Karpas-422 (cell line): ENCODE results near the gene GALNT2. TPM values are rescaled to one million over a fixed set of nuclear protein-coding genes. Genes with fewer than 3 reads are reported as not detected.

Experiments
- DNase-seq: peaks from one replicate; pipeline ENCODE4 v3.0.0-alpha.2; 2015
- H2AFZ ChIP-seq: fragments of 200-600 bp; sonication (generic); 2 replicates; pipeline ENCODE4 v1.6.1; 2014; ENCODE audit warnings: antibody characterized with exemption, low read length, mixed read lengths
- H3K27ac ChIP-seq: fragments of 200-600 bp; sonication (generic); 2 replicates; pipeline ENCODE4 v1.5.1; 2014; ENCODE audit warnings: mild to moderate bottlenecking, low read length, moderate library complexity
- H3K27me3 ChIP-seq: fragments of 200-600 bp; sonication (generic); 2 replicates; pipeline ENCODE4 v1.6.1; 2014; ENCODE audit warnings: low read length, mixed read lengths
- H3K36me3 ChIP-seq: fragments of 200-600 bp; sonication (generic); 2 replicates; pipeline ENCODE4 v1.6.1; 2014; ENCODE audit warnings: low read length, mixed read lengths; ENCODE audit not compliant: insufficient read depth
- H3K4me1 ChIP-seq: fragments of 200-600 bp; sonication (generic); 2 replicates; pipeline ENCODE4 v1.6.1; 2014; ENCODE audit warnings: mild to moderate bottlenecking, low read length, mixed read lengths
- H3K4me2 ChIP-seq: fragments of 200-600 bp; sonication (generic); 2 replicates; pipeline ENCODE4 v1.6.1; 2014; ENCODE audit warnings: low read length, low read depth, mild to moderate bottlenecking; ENCODE audit not compliant: poor library complexity, severe bottlenecking
- H3K4me3 ChIP-seq: fragments of 200-600 bp; sonication (generic); 2 replicates; pipeline ENCODE4 v1.5.1; 2014; ENCODE audit warnings: mild to moderate bottlenecking, antibody characterized with exemption, low read length, mixed read lengths
- H3K79me2 ChIP-seq: fragments of 200-600 bp; sonication (generic); 2 replicates; pipeline ENCODE4 v1.6.1; 2014; ENCODE audit warnings: mild to moderate bottlenecking, low read length, mixed read lengths
- H3K9ac ChIP-seq: fragments of 200-600 bp; sonication (generic); 2 replicates; pipeline ENCODE4 v1.6.0; 2014; ENCODE audit warnings: low read length
- H3K9me2 ChIP-seq: fragments of 200-600 bp; sonication (generic), shearing (Covaris generic); replicated peaks from 2 replicates; pipeline ENCODE4 v1.6.0; 2014; ENCODE audit warnings: mild to moderate bottlenecking, low read length, moderate library complexity; ENCODE audit not compliant: insufficient read depth
- H3K9me3 ChIP-seq: fragments of 300-700, 200-600 bp; sonication (generic); 2 replicates; pipeline ENCODE4 v1.6.1; 2014; ENCODE audit warnings: low read length, mixed read lengths
- H4K20me1 ChIP-seq: fragments of 200-600 bp; sonication (generic); 2 replicates; pipeline ENCODE4 v1.6.1; 2014; ENCODE audit warnings: mild to moderate bottlenecking, antibody characterized with exemption, low read length, low read depth; ENCODE audit not compliant: insufficient read depth
- total RNA-seq: library from RNA; depleted of rRNA; stranded (reverse); fragments of >200 nt; shearing (Covaris generic); gene quantifications from 2 replicates; pipeline ENCODE4 v1.2.3, GENCODE V29; 2014; ENCODE audit warnings: low replicate concordance

The GALNT2 gene
- total RNA-seq, 1 experiment from 2014 or later, result 2.7 TPM

GRCh38 chr1:230299191-230300006, 232.4 kb downstream of the GALNT2 start:
- no peaks in the 10 kb centered on the region for H3K27me3 ChIP-seq
- H3K4me2 ChIP-seq, result no peak overlapping the region
- no peaks in the 10 kb centered on the region for H3K9me2 ChIP-seq
- H3K4me3 ChIP-seq, result no peak overlapping the region
- no peaks in the 10 kb centered on the region for H3K36me3 ChIP-seq
- H4K20me1 ChIP-seq, result no peaks in the 10 kb centered on the region
- H3K4me1 ChIP-seq, result no peaks in the 10 kb centered on the region
- no peak overlapping the region for H3K9ac ChIP-seq
- H3K27ac ChIP-seq, result no peak overlapping the region
- H2AFZ ChIP-seq, result no peak overlapping the region
- no peaks in the 10 kb centered on the region for H3K79me2 ChIP-seq
- DNase-seq, result no peak
- H3K9me3 ChIP-seq, result no peaks in the 10 kb centered on the region

- Histone ChIP-seq H3K9me3 (no peaks in the 10 kb centered on the region), H4K20me1 (no peaks in the 10 kb centered on the region), H3K36me3 (no peaks in the 10 kb centered on the region), H2AFZ (no peak overlapping the region), H3K79me2 (no peaks in the 10 kb centered on the region), H3K27me3 (no peaks in the 10 kb centered on the region), H3K27ac (no peak overlapping the region), H3K9me2 (no peaks in the 10 kb centered on the region), H3K4me2 (no peak overlapping the region), H3K4me1 (no peaks in the 10 kb centered on the region), H3K4me3 (no peak overlapping the region), H3K9ac (no peak overlapping the region)
- DNase-seq, result no peak
These were observed 233.6 kb downstream of the GALNT2 start for GRCh38 chr1:230300322-230301301.

GRCh38 chr1:230301322-230301721, 234.3 kb downstream of the GALNT2 start:
- no peak overlapping the region for H3K4me2 ChIP-seq
- H3K4me1 ChIP-seq, result no peaks in the 10 kb centered on the region

GRCh38 chr1:230301822-230302221, 234.8 kb downstream of the GALNT2 start:
- Histone ChIP-seq H3K9me3 (no peaks in the 10 kb centered on the region), H3K4me1 (no peaks in the 10 kb centered on the region), H2AFZ (no peak overlapping the region), H3K4me2 (no peak overlapping the region), H4K20me1 (no peaks in the 10 kb centered on the region), H3K9me2 (no peaks in the 10 kb centered on the region), H3K4me3 (no peak overlapping the region), H3K79me2 (no peaks in the 10 kb centered on the region), H3K36me3 (no peaks in the 10 kb centered on the region), H3K27ac (no peak overlapping the region), H3K9ac (no peak overlapping the region), H3K27me3 (no peaks in the 10 kb centered on the region)
- DNase-seq, result no peak

More at GRCh38 chr1:230301322-230301721, 234.3 kb downstream of the GALNT2 start:
- no peaks in the 10 kb centered on the region for H4K20me1 ChIP-seq
- no peak overlapping the region for H2AFZ ChIP-seq
- DNase-seq, result no peak
- no peak overlapping the region for H3K27ac ChIP-seq
- H3K9me3 ChIP-seq, result no peaks in the 10 kb centered on the region
- H3K36me3 ChIP-seq, result no peaks in the 10 kb centered on the region
- H3K79me2 ChIP-seq, result no peaks in the 10 kb centered on the region
- no peaks in the 10 kb centered on the region for H3K9me2 ChIP-seq
- no peak overlapping the region for H3K9ac ChIP-seq
- no peaks in the 10 kb centered on the region for H3K27me3 ChIP-seq
- no peak overlapping the region for H3K4me3 ChIP-seq

GRCh38 chr1:230303069-230303468, 236.0 kb downstream of the GALNT2 start:
- H3K36me3 ChIP-seq, result no peaks in the 10 kb centered on the region

GRCh38 chr1:230303822-230304221, 236.8 kb downstream of the GALNT2 start:
- Histone ChIP-seq H3K36me3 (no peaks in the 10 kb centered on the region), H3K9ac (no peak overlapping the region), H3K27ac (no peak overlapping the region), H3K4me1 (no peaks in the 10 kb centered on the region), H3K27me3 (no peaks in the 10 kb centered on the region), H3K4me3 (no peak overlapping the region), H3K9me2 (no peaks in the 10 kb centered on the region), H3K9me3 (no peaks in the 10 kb centered on the region), H3K4me2 (no peak overlapping the region), H4K20me1 (no peaks in the 10 kb centered on the region), H3K79me2 (no peaks in the 10 kb centered on the region), H2AFZ (no peak overlapping the region)
- no peak for DNase-seq

More at GRCh38 chr1:230303069-230303468, 236.0 kb downstream of the GALNT2 start:
- H3K4me1 ChIP-seq, result no peaks in the 10 kb centered on the region
- DNase-seq, result no peak
- H2AFZ ChIP-seq, result no peak overlapping the region
- no peaks in the 10 kb centered on the region for H4K20me1 ChIP-seq
- H3K79me2 ChIP-seq, result no peaks in the 10 kb centered on the region
- no peaks in the 10 kb centered on the region for H3K9me3 ChIP-seq
- H3K9me2 ChIP-seq, result no peaks in the 10 kb centered on the region
- H3K9ac ChIP-seq, result no peak overlapping the region
- no peak overlapping the region for H3K4me3 ChIP-seq
- no peak overlapping the region for H3K4me2 ChIP-seq
- H3K27ac ChIP-seq, result no peak overlapping the region
- H3K27me3 ChIP-seq, result no peaks in the 10 kb centered on the region

GRCh38 chr1:230306169-230306568, 239.1 kb downstream of the GALNT2 start:
- Histone ChIP-seq H3K36me3 (no peaks in the 10 kb centered on the region), H3K4me1 (no peaks in the 10 kb centered on the region), H3K4me3 (no peak overlapping the region), H2AFZ (no peak overlapping the region), H3K9me3 (no peaks in the 10 kb centered on the region), H3K9ac (no peak overlapping the region), H3K9me2 (no peaks in the 10 kb centered on the region), H4K20me1 (no peaks in the 10 kb centered on the region), H3K27me3 (no peaks in the 10 kb centered on the region), H3K27ac (no peak overlapping the region), H3K4me2 (no peak overlapping the region), H3K79me2 (no peaks in the 10 kb centered on the region)
- DNase-seq, result no peak

- Histone ChIP-seq H3K4me2 (no peak overlapping the region), H3K27ac (no peak overlapping the region)
These were observed 240.2 kb downstream of the GALNT2 start for GRCh38 chr1:230307213-230307612.

More at GRCh38 chr1:230307213-230307612, 240.2 kb downstream of the GALNT2 start:
- no peaks in the 10 kb centered on the region for H3K27me3 ChIP-seq
- H4K20me1 ChIP-seq, result no peaks in the 10 kb centered on the region
- no peaks in the 10 kb centered on the region for H3K9me2 ChIP-seq
- DNase-seq, result no peak
- H3K36me3 ChIP-seq, result no peaks in the 10 kb centered on the region
- no peak overlapping the region for H3K4me3 ChIP-seq
- H2AFZ ChIP-seq, result no peak overlapping the region
- no peak overlapping the region for H3K9ac ChIP-seq
- H3K4me1 ChIP-seq, result no peaks in the 10 kb centered on the region
- H3K79me2 ChIP-seq, result no peaks in the 10 kb centered on the region
- H3K9me3 ChIP-seq, result no peaks in the 10 kb centered on the region
